IPS DF 4.7 (cell line): ENCODE data around the gene FAM174C.

Experiments used
- DNase-seq: peaks from one replicate; pipeline ENCODE4 v3.0.0-alpha.2; 2013; ENCODE audit warnings: low spot score; ENCODE audit errors: extremely low read depth

The FAM174C gene

GRCh38 chr19:1249990-1250436 lies 25.3 kb upstream of the FAM174C start:
- no peak for DNase-seq

GRCh38 chr19:1250437-1251260 lies 24.7 kb upstream of the FAM174C start:
- DNase-seq: no peak

- no peak for DNase-seq
Measured at GRCh38 chr19:1251330-1252220, 23.8 kb upstream of the FAM174C start.

DNA sequence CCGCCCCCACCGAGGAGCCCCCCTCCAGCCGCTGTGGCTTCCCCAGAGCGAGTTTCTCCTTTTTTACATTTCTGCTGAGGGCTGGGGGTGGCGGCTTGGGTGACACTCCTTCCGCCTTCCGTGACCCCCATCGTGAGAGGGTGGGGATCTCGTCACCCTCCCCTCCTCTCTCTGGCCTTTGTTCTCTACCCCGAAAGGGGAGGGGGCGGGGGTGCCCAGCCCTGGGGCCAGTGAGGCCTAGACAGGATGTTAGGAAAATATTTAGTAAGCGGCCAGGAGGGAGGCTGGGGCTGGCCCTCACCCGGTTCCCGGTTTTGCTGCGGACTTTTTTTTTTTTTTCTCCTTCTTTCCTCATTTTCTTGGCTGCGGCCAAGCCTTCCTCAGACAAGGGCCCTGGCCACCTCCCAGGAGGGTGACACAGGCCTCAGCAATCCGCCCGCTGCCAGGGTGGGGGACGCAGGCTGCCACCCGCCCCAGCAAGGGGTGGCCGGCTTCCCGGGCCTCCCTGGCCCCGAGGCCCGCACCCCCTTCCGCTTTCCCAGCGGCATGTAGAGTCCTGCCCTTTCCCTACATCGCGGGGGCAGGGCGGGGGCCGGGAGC lies 23.0 kb upstream of the FAM174C start:
- DNase-seq: no peak

GRCh38 chr19:1252821-1253513 lies 22.4 kb upstream of the FAM174C start:
- DNase-seq: no peak

DNA sequence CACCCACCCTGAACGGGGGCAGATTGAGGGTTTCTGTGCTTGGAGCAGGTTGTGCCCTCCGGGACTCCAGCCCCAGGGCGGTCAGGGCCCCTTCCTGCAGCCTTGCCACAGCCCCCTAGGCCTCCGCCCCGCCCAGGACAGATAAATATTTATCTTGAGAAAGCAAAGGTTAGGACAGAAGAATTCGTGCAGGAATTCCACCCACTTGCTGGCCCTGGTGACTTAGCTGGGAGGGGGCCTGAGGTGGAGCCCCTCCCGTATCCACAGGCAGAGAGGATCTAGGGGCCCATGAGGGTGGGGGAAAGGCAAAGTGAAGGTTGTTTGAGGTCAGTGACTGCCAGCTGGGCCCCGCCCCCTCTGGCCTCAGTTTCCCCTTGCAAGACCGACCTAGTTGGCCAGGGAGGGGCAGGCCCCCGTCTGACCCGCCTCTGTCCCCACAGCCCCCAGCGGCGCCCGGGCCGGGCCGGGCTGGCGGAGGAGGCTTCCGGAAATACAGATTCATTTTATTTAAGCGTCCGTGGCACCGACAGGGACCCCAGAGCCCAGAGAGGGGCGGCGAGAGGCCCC lies 21.7 kb upstream of the FAM174C start:
- no peak for DNase-seq

DNA sequence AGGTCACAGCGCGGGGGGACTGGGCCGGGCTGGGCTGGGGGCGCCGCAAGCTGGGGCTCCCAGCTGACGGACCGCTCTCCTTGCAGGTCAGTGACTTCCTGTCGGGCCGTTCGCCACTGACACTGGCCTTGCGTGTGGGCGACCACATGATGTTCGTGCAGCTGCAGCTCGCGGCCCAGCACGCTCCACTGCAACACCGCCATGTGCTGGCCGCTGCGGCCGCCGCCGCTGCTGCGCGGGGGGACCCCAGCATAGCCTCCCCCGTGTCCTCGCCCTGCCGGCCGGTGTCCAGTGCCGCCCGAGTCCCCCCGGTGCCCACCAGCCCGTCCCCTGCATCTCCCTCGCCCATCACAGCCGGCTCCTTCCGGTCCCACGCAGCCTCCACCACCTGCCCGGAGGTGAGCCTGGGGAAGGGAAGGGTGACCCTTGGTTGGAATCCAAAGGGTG lies 21.2 kb upstream of the FAM174C start:
- no peak for DNase-seq

GRCh38 chr19:1254530-1255185 lies 20.7 kb upstream of the FAM174C start:
- no peak for DNase-seq

DNA sequence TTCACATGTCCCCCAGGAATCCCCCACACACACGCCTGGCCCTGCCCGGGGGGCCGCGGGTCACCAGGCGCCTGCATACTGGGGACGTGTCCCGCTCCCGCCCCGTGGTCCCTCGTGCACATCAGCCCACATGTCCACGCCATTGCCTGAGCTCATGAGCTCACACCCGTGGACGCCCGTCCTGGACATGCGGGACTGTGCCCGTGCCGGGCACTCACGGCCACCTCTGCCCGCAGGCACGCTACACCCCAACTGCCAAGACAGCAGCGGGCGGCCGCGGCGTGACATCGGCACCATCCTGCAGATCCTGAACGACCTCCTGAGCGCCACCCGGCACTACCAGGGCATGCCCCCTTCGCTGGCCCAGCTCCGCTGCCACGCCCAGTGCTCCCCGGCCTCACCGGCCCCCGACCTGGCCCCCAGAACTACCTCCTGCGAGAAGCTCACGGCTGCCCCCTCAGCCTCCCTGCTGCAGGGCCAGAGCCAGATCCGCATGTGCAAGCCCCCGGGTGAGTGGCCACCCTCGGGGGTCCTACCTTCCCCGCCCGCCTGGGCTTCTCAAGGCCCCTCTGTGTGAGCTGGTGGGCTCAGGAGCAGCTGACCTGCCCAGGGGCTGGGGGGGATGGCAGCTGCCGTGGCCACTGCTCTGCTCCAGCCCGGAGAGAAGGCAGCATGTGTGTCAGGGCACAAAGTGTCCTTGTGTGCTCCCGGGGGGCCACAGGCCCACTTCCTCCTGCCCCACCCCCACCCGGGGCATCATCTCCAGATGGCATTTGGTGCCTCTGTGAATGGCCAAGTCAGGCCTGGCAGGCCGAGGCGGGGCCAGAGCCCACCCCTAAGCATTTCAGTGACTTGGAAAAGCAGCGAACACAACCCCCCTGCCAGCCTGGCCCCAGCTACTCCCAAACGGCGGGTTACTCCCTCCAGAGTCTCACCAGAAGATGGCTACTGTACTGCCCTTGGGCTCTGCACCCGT lies 19.9 kb upstream of the FAM174C start:
- DNase-seq: no peak

DNA sequence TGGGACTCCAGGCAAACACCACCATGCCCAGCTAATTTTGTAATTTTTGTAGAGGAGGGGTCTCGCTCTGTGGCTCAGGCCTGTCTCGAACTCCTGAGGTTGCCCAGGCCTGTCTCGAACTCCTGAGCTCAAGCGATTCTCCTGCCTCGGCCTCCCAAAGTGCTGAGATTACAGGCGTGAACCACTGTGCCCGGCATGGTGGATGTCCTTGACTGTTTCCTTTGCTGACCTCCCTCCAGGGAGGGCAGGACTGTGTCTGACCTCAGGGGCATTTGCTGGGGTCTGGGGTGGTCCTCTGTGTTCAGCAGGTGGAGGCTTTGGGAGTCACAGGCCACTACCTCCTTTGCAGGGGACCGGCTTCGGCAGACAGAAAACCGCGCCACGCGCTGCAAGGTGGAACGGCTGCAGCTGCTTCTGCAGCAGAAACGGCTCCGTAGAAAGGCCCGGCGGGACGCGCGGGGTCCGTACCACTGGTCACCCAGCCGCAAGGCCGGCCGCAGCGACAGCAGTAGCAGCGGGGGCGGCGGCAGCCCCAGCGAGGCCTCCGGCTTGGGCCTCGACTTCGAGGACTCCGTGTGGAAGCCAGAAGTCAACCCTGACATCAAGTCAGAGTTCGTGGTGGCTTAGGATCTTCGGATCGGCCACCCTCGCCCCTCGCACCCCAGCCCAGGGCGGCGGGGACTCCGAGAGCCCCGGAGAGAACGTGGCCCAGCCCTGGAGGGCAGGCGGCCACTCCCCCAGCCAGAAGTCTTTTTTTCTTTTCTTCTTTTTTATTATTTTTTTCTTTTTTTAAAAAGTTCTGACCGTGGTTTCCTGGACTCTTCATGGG lies 18.5 kb upstream of the FAM174C start:
- no peak for DNase-seq

DNA sequence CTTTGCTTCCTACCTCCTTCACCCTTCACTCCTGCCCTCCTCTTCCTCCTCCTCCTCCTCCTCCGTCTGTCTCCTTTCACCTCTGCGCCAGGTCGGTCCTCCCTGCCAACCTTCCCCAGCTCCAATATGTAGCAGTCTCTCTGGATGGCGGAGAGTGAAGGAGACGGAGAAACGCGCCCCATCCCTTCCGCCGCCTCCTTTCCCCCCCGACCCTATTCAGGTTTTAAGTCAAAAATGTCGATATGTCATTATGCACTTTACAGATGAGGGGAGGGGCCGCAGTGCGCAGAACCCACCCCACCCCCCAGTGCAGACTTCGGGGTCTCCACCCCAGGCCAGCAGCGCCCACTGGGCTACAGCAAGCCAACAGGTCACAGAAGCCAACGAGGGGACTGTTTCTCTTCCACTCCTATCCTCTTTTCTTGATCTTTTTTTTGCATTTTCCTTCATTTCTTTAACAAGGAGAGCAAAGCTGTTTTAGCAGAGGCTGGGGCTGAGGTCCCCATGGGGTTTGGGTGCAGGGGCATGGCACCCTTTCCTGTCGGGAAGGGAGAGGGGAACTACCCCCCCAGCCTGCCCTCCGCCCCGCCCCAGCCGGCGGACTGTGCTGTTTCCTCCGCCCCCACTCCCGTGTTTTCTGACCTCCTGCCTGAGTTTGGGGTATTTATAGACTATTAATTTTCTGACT lies 17.7 kb upstream of the FAM174C start:
- no peak for DNase-seq

DNA sequence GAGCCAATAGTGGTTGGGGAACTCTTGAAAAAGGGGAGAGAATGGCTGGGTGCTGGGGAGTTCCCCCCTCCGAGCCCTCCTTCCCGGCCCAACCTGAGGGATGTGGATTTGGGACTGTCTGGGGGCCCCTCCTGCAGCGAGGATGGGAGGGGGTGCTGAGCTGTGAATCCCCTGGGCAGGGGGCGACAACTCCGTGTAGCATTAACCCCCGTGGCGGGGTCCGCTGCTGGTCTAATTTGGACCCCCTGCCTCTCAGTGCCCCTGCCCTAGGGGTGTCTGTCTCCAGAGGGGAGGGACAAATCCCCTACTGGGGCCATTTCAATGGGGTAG lies 17.2 kb upstream of the FAM174C start:
- no peak for DNase-seq

- no peak for DNase-seq
Measured at GRCh38 chr19:1258707-1259205, 16.6 kb upstream of the FAM174C start.

GRCh38 chr19:1259206-1259875 lies 16.0 kb upstream of the FAM174C start:
- DNase-seq: no peak

DNA sequence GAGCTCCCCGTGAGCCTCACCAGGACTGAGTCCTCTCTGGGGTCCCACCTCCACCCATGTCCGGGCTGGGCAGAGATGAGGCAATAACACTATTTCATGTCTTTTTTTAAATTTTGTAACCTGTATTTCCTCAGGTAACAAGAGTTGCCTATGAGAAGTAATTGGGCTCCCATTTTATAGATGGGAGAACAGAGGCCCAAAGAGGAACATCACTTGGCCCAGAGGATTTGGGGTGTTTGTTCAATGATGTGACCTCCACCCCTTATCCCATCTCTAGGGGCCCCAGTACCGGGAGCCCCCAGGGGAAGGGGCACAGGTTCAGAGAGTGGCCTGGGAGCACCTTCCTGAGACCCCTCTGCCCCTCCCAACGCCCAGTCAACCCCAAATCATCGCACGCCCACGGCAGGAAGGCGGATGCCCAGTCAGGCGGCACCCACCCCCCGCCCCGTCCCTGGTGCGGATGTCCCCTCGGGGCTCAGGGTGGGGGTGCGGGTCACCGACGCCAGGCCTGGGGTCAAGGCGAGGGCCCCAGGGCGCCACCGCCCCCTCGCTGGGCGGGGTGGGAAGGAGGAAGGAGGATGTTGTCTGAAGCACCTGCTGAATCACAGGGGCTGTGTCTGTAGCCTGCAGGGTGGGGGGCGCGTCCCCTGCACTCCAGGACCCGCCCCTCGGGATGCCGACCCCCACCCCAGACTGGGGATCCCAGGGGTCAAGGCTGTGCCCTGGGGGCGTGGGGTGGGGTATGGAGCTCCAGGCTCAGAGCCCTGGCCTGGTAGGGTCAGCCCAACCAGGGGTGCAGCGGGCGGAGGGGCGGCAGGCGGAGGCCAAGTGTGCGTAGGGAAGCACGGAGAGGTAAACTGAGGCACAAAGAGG lies 15.2 kb upstream of the FAM174C start:
- no peak for DNase-seq
